Measurements from ENCODE around the gene HPCAL1.

GRCh38 chr2:10260130-10260529, 42.6 kb upstream of the HPCAL1 start:
- TF ChIP-seq, protein P1, sequence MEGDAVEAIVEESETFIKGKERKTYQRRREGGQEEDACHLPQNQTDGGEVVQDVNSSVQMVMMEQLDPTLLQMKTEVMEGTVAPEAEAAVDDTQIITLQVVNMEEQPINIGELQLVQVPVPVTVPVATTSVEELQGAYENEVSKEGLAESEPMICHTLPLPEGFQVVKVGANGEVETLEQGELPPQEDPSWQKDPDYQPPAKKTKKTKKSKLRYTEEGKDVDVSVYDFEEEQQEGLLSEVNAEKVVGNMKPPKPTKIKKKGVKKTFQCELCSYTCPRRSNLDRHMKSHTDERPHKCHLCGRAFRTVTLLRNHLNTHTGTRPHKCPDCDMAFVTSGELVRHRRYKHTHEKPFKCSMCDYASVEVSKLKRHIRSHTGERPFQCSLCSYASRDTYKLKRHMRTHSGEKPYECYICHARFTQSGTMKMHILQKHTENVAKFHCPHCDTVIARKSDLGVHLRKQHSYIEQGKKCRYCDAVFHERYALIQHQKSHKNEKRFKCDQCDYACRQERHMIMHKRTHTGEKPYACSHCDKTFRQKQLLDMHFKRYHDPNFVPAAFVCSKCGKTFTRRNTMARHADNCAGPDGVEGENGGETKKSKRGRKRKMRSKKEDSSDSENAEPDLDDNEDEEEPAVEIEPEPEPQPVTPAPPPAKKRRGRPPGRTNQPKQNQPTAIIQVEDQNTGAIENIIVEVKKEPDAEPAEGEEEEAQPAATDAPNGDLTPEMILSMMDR (IDR thresholded peaks at IDR 0.05), result no peak
- TF ChIP-seq POLR2A (IDR thresholded peaks at IDR 0.05), result no peak

All from lower leg skin (tissue), 3 donors.